HEK293 (cell line): ENCODE measurements around the gene GPR160.

ENCODE experiments used
- CTCF ChIA-PET: fragments of 350-600 bp; formaldehyde crosslinking; extraction: SDS; loops from one replicate; lab custom pipeline; 2021; ENCODE audit warnings: antibody characterized with exemption; lab: Yijun Ruan, JAX
- POLR2A ChIA-PET: fragments of 300-600 bp; formaldehyde crosslinking; extraction: SDS; loops from one replicate; lab custom pipeline; 2020; ENCODE audit warnings: antibody characterized with exemption, inconsistent platforms; lab: Yijun Ruan, JAX
- H3K27ac ChIP-seq: fragments of 200-500 bp; sonication (Bioruptor generic); 2 replicates; pipeline ENCODE4 v1.5.1; 2014; ENCODE audit warnings: low read depth, low read length, control low read depth, inconsistent platforms; ENCODE audit errors: extremely low read depth
- H3K36me3 ChIP-seq, 2 experiments: fragments of 200-500 bp in 1 of 2; sonication (Bioruptor generic) in 1 of 2; 1 replicate in 1 of 2; 2 replicates in 1 of 2; pipeline ENCODE4 v1.5.1; 2014 to 2017; ENCODE audit warnings: inconsistent platforms in 2 of 2, low read length in 2 of 2; ENCODE audit not compliant: control insufficient read depth in 2 of 2, insufficient read depth in 1 of 2
- H3K4me1 ChIP-seq: fragments of 200-500 bp; sonication (Bioruptor generic); 2 replicates; pipeline ENCODE4 v1.5.1; 2014; ENCODE audit warnings: mild to moderate bottlenecking, low read length, inconsistent platforms; ENCODE audit not compliant: control insufficient read depth, insufficient read depth
- H3K4me3 ChIP-seq: 2 replicates; pipeline ENCODE4 v1.5.1; 2011; ENCODE audit warnings: low read depth, mild to moderate bottlenecking, control low read depth, low read length, moderate library complexity
- H3K9me3 ChIP-seq: fragments of 200-500 bp; sonication (Bioruptor generic); 2 replicates; pipeline ENCODE4 v1.5.1; 2014; ENCODE audit warnings: low read depth, low read length, inconsistent platforms; ENCODE audit not compliant: control insufficient read depth, insufficient read depth
- EGR2 ChIP-seq: fragments of 450-650 bp; formaldehyde crosslinking; IDR thresholded peaks from 2 replicates; pipeline ENCODE4 v1.5.1; 2016; ENCODE audit warnings: low read depth, missing biosample characterization, missing genetic modification characterization
- GLI2 ChIP-seq: fragments of 450-650 bp; formaldehyde crosslinking; IDR thresholded peaks from 2 replicates; pipeline ENCODE4; 2017; ENCODE audit warnings: missing biosample characterization, missing genetic modification characterization, low read depth, borderline replicate concordance
- HOXC10 ChIP-seq: sonication (generic); formaldehyde crosslinking; IDR thresholded peaks from 2 replicates; pipeline ENCODE4 v1.8.1; 2023; ENCODE audit warnings: mild to moderate bottlenecking, missing genetic modification reagents
- HOXD13 ChIP-seq: sonication (generic); formaldehyde crosslinking; IDR thresholded peaks from 2 replicates; pipeline ENCODE4 v1.8.0; 2022; ENCODE audit warnings: missing genetic modification reagents, borderline replicate concordance
- KLF1 ChIP-seq: fragments of 450-650 bp; formaldehyde crosslinking; IDR thresholded peaks from 2 replicates; pipeline ENCODE4 v1.5.1; 2016; ENCODE audit warnings: missing biosample characterization, missing genetic modification characterization
- TRIM28 ChIP-seq: IDR thresholded peaks from 2 replicates; pipeline ENCODE4 v1.6.1; 2011; ENCODE audit warnings: low read length, control low read depth, borderline replicate concordance
- ZFP3 ChIP-seq: fragments of 450-650 bp; formaldehyde crosslinking; IDR thresholded peaks from 2 replicates; pipeline ENCODE4 v1.5.1; 2016; ENCODE audit warnings: low read depth, missing biosample characterization, missing genetic modification characterization
- ZFP37 ChIP-seq: fragments of 450-650 bp; formaldehyde crosslinking; IDR thresholded peaks from 2 replicates; pipeline ENCODE4 v1.5.1; 2016; ENCODE audit warnings: missing biosample characterization, missing genetic modification characterization
- ZIC2 ChIP-seq: fragments of 450-650 bp; formaldehyde crosslinking; IDR thresholded peaks from 2 replicates; pipeline ENCODE4 v1.5.1; 2016; ENCODE audit warnings: missing biosample characterization, missing genetic modification characterization
- ZNF121 ChIP-seq: fragments of 450-650 bp; formaldehyde crosslinking; IDR thresholded peaks from 2 replicates; pipeline ENCODE4 v1.5.1; 2016; ENCODE audit warnings: missing biosample characterization, missing genetic modification characterization
- ZNF169 ChIP-seq: fragments of 450-650 bp; formaldehyde crosslinking; IDR thresholded peaks from 2 replicates; pipeline ENCODE4 v1.5.1; 2016; ENCODE audit warnings: missing biosample characterization, missing genetic modification characterization
- ZNF335 ChIP-seq: fragments of 450-650 bp; formaldehyde crosslinking; conservative IDR thresholded peaks from 2 replicates; pipeline ENCODE4 v1.5.1; 2016; ENCODE audit warnings: missing biosample characterization, missing genetic modification characterization
- ZNF416 ChIP-seq: fragments of 450-650 bp; formaldehyde crosslinking; IDR thresholded peaks from 2 replicates; pipeline ENCODE4 v1.5.1; 2016; ENCODE audit warnings: missing biosample characterization, missing genetic modification characterization
- ZNF600 ChIP-seq: fragments of 450-650 bp; formaldehyde crosslinking; IDR thresholded peaks from 2 replicates; pipeline ENCODE4 v1.5.1; 2016; ENCODE audit warnings: missing biosample characterization, missing genetic modification characterization
- ZNF785 ChIP-seq: fragments of 450-650 bp; formaldehyde crosslinking; IDR thresholded peaks from 2 replicates; pipeline ENCODE4 v1.5.1; 2016; ENCODE audit warnings: missing biosample characterization, missing genetic modification characterization
- ZNF791 ChIP-seq: fragments of 450-650 bp; formaldehyde crosslinking; IDR thresholded peaks from 2 replicates; pipeline ENCODE4 v1.5.1; 2016; ENCODE audit warnings: missing biosample characterization, missing genetic modification characterization
- TF ChIP-seq, protein P1 (sequence below): fragments of 450-650 bp; formaldehyde crosslinking; IDR thresholded peaks from 2 replicates; pipeline ENCODE4; 2016; ENCODE audit warnings: missing biosample characterization, missing genetic modification characterization
- TF ChIP-seq, protein P2 (sequence below): fragments of 450-650 bp; formaldehyde crosslinking; IDR thresholded peaks from 2 replicates; pipeline ENCODE4 v1.5.1; 2016; ENCODE audit warnings: missing biosample characterization, missing genetic modification characterization
- TF ChIP-seq, protein P3 (sequence below): fragments of 450-650 bp; formaldehyde crosslinking; IDR thresholded peaks from 2 replicates; pipeline ENCODE4 v1.5.1; 2016; ENCODE audit warnings: missing biosample characterization, missing genetic modification characterization
- TF ChIP-seq, protein P4 (sequence below): fragments of 450-650 bp; formaldehyde crosslinking; IDR thresholded peaks from 2 replicates; pipeline ENCODE4 v1.5.1; 2017; ENCODE audit warnings: missing biosample characterization, missing genetic modification characterization

GPR160 gene

DNA sequence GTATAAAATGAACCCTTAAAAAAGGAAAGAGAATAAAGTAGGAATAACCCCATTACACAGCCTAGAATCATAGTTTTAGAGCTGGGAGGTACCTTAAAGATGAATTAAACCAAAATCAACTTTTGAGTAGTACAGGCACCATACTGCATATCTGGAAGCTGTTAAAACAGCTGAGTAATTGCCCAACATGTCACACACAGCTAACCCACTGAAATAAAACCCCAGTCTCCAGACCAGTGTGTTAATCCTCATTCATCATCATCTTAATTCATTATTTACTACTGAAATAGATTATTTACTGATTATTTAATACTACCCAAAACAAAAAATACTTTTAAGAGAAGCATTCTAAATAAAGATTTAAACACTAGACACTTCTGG lies 52.8 kb downstream of the GPR160 start:
- H3K27ac ChIP-seq, result no peak overlapping the region
- ChIA-PET POLR2A (no interaction called here), CTCF (interaction anchor here (0.8 kb wide), 1 partner anchor 721 kb away, joined by 3 read pairs; no protein-coding TSS in a partner anchor)
- TF ChIP-seq GLI2 (tag by site-specific recombination) (no peak), ZNF335 (tag by site-specific recombination) (no peak), ZFP3 (tag by site-specific recombination) (no peak), HOXC10 (CRISPR knock-in tag) (no peak), ZNF785 (tag by site-specific recombination) (no peak), ZNF600 (tag by site-specific recombination) (no peak)
- H3K4me1 ChIP-seq, result no peaks in the 10 kb centered on the region
- H3K4me3 ChIP-seq, result no peak overlapping the region
- no peaks in the 10 kb centered on the region for H3K9me3 ChIP-seq
- peaks cover 4 to 40% of the 10 kb centered on the region in 2 experiments for H3K36me3 ChIP-seq

DNA sequence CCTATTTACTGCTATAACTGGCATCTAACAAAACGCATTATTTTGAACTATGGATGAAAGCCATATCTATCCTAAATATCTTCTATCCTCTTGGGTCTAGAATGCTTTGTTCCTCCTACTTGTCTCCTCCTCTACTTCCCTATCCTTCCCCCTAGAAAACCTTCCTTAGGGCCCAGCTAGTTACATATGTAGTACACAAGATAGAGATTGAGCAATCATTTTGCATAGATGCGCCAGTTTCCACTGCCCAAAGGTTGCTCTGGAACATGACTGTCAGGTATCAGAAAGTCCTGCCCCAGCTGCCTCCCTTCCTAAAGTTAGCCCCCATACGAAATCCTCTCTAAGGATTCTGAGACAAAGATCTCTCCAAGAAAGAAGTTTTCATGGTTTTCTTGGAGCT lies 55.1 kb downstream of the GPR160 start:
- Histone ChIP-seq H3K36me3 (peaks cover 0 to 51% of the 10 kb centered on the region in 2 experiments), H3K27ac (no peak overlapping the region), H3K4me1 (no peaks in the 10 kb centered on the region), H3K9me3 (no peaks in the 10 kb centered on the region), H3K4me3 (no peak overlapping the region)
- ChIA-PET CTCF (no interaction called here), POLR2A (no interaction called here)
- TF ChIP-seq, protein P1, sequence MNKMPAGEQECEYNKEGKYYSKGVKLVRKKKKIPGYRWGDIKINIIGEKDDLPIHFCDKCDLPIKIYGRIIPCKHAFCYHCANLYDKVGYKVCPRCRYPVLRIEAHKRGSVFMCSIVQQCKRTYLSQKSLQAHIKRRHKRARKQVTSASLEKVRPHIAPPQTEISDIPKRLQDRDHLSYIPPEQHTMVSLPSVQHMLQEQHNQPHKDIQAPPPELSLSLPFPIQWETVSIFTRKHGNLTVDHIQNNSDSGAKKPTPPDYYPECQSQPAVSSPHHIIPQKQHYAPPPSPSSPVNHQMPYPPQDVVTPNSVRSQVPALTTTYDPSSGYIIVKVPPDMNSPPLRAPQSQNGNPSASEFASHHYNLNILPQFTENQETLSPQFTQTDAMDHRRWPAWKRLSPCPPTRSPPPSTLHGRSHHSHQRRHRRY (tag by site-specific recombination), result no peak
- TF ChIP-seq KLF1 (tag by site-specific recombination) (no peak), EGR2 (tag by site-specific recombination) (no peak), ZNF416 (no peak), TRIM28 (no peak), ZNF121 (tag by site-specific recombination) (no peak), ZIC2 (tag by site-specific recombination) (no peak), ZNF791 (no peak), HOXD13 (no peak), ZNF600 (tag by site-specific recombination) (no peak), ZFP37 (no peak), ZNF169 (tag by site-specific recombination) (no peak)
- TF ChIP-seq, protein P2, sequence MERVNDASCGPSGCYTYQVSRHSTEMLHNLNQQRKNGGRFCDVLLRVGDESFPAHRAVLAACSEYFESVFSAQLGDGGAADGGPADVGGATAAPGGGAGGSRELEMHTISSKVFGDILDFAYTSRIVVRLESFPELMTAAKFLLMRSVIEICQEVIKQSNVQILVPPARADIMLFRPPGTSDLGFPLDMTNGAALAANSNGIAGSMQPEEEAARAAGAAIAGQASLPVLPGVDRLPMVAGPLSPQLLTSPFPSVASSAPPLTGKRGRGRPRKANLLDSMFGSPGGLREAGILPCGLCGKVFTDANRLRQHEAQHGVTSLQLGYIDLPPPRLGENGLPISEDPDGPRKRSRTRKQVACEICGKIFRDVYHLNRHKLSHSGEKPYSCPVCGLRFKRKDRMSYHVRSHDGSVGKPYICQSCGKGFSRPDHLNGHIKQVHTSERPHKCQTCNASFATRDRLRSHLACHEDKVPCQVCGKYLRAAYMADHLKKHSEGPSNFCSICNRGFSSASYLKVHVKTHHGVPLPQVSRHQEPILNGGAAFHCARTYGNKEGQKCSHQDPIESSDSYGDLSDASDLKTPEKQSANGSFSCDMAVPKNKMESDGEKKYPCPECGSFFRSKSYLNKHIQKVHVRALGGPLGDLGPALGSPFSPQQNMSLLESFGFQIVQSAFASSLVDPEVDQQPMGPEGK (tag by site-specific recombination), result no peak
- TF ChIP-seq, protein P3, sequence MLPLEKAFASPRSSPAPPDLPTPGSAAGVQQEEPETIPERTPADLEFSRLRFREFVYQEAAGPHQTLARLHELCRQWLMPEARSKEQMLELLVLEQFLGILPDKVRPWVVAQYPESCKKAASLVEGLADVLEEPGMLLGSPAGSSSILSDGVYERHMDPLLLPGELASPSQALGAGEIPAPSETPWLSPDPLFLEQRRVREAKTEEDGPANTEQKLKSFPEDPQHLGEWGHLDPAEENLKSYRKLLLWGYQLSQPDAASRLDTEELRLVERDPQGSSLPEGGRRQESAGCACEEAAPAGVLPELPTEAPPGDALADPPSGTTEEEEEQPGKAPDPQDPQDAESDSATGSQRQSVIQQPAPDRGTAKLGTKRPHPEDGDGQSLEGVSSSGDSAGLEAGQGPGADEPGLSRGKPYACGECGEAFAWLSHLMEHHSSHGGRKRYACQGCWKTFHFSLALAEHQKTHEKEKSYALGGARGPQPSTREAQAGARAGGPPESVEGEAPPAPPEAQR (tag by site-specific recombination), result no peak
- TF ChIP-seq, protein P4, sequence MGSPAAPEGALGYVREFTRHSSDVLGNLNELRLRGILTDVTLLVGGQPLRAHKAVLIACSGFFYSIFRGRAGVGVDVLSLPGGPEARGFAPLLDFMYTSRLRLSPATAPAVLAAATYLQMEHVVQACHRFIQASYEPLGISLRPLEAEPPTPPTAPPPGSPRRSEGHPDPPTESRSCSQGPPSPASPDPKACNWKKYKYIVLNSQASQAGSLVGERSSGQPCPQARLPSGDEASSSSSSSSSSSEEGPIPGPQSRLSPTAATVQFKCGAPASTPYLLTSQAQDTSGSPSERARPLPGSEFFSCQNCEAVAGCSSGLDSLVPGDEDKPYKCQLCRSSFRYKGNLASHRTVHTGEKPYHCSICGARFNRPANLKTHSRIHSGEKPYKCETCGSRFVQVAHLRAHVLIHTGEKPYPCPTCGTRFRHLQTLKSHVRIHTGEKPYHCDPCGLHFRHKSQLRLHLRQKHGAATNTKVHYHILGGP (tag by site-specific recombination), result no peak
